T-helper 2 cell treated with Interferon-gamma antibody and Interleukin-4, amounts not matched to agents 5 μg/mL and 100 μg/mL, for 36 hours (primary cell): Measurements from ENCODE around the gene PRRT1.
A peak's percentile ranks its signal among the peaks of the same experiment; 100 is the strongest.

Experiments used
- DNase-seq: peaks from one replicate; pipeline ENCODE4 v3.0.0; 2021; ENCODE audit warnings: low spot score
- H3K27ac Mint-ChIP-seq: one replicate; pipeline ENCODE4 v1.8.0; 2021; ENCODE audit warnings: mild to moderate bottlenecking, mixed read lengths
- H3K27me3 Mint-ChIP-seq: one replicate; pipeline ENCODE4 v1.8.0; 2021; ENCODE audit warnings: low read depth, mixed read lengths
- H3K36me3 Mint-ChIP-seq: one replicate; pipeline ENCODE4 v1.8.0; 2021; ENCODE audit warnings: low read depth, mixed read lengths
- H3K4me1 Mint-ChIP-seq: one replicate; pipeline ENCODE4 v1.8.0; 2021; ENCODE audit warnings: low read depth, mixed read lengths
- H3K4me3 Mint-ChIP-seq: one replicate; pipeline ENCODE4 v1.8.0; 2022; ENCODE audit warnings: mild to moderate bottlenecking, moderate library complexity, mixed read lengths
- H3K9me3 Mint-ChIP-seq: one replicate; pipeline ENCODE4 v1.8.0; 2021; ENCODE audit warnings: mixed read lengths

Gene PRRT1

GRCh38 chr6:32120573-32121059 lies 31.1 kb downstream of the PRRT1 start:
- no peaks in the 10 kb centered on the region for H3K27me3 Mint-ChIP-seq
- H3K36me3 Mint-ChIP-seq = peaks cover 58% of the 10 kb centered on the region
- DNase-seq = no peak
- no peak overlapping the region for H3K4me3 Mint-ChIP-seq
- peaks cover 7% of the 10 kb centered on the region for H3K4me1 Mint-ChIP-seq
- no peak overlapping the region for H3K27ac Mint-ChIP-seq
- no peaks in the 10 kb centered on the region for H3K9me3 Mint-ChIP-seq

- Mint-ChIP-seq H3K4me1 (peaks cover 4% of the 10 kb centered on the region), H3K36me3 (peaks cover 56% of the 10 kb centered on the region), H3K9me3 (no peaks in the 10 kb centered on the region), H3K27me3 (no peaks in the 10 kb centered on the region), H3K27ac (no peak overlapping the region), H3K4me3 (no peak overlapping the region)
- DNase-seq = peak; percentile 64
Observed at GRCh38 chr6:32118782-32119628, 32.7 kb downstream of the PRRT1 start.

- Mint-ChIP-seq H3K27ac (no peak overlapping the region), H3K27me3 (no peaks in the 10 kb centered on the region), H3K9me3 (no peaks in the 10 kb centered on the region), H3K36me3 (peaks cover 48% of the 10 kb centered on the region), H3K4me1 (peaks cover 4% of the 10 kb centered on the region), H3K4me3 (no peak overlapping the region)
- no peak for DNase-seq
Observed at GRCh38 chr6:32117461-32117860, 34.3 kb downstream of the PRRT1 start.

GRCh38 chr6:32116674-32117073 lies 35.1 kb downstream of the PRRT1 start:
- peaks cover 42% of the 10 kb centered on the region for H3K36me3 Mint-ChIP-seq

GRCh38 chr6:32115623-32116022 lies 36.1 kb downstream of the PRRT1 start:
- Mint-ChIP-seq H3K4me1 (peaks cover 4% of the 10 kb centered on the region), H3K36me3 (peaks cover 36% of the 10 kb centered on the region), H3K4me3 (no peak overlapping the region), H3K9me3 (no peaks in the 10 kb centered on the region), H3K27me3 (no peaks in the 10 kb centered on the region), H3K27ac (no peak overlapping the region)
- no peak for DNase-seq

More at GRCh38 chr6:32116674-32117073, 35.1 kb downstream of the PRRT1 start:
- H3K4me3 Mint-ChIP-seq = no peak overlapping the region
- no peak overlapping the region for H3K27ac Mint-ChIP-seq
- no peak for DNase-seq
- H3K4me1 Mint-ChIP-seq = peaks cover 4% of the 10 kb centered on the region
- no peaks in the 10 kb centered on the region for H3K27me3 Mint-ChIP-seq
- H3K9me3 Mint-ChIP-seq = no peaks in the 10 kb centered on the region

- Mint-ChIP-seq H3K4me3 (no peak overlapping the region), H3K27ac (peak overlapping the region; percentile 10), H3K27me3 (peaks cover 2% of the 10 kb centered on the region), H3K9me3 (no peaks in the 10 kb centered on the region), H3K4me1 (peaks cover 4% of the 10 kb centered on the region), H3K36me3 (peaks cover 33% of the 10 kb centered on the region)
- DNase-seq = no peak
Observed at GRCh38 chr6:32114796-32115195, 36.9 kb downstream of the PRRT1 start.

- Mint-ChIP-seq H3K4me1 (no peaks in the 10 kb centered on the region), H3K9me3 (no peaks in the 10 kb centered on the region), H3K27ac (no peak overlapping the region)
Observed at GRCh38 chr6:32113386-32114352, 38.1 kb downstream of the PRRT1 start.

GRCh38 chr6:32112431-32112980 lies 39.2 kb downstream of the PRRT1 start:
- Mint-ChIP-seq H3K27me3 (peaks cover 17% of the 10 kb centered on the region), H3K27ac (no peak overlapping the region), H3K4me3 (no peak overlapping the region), H3K36me3 (peaks cover 19% of the 10 kb centered on the region), H3K4me1 (no peaks in the 10 kb centered on the region), H3K9me3 (no peaks in the 10 kb centered on the region)
- no peak for DNase-seq

More at GRCh38 chr6:32113386-32114352, 38.1 kb downstream of the PRRT1 start:
- no peak for DNase-seq
- H3K36me3 Mint-ChIP-seq = peaks cover 22% of the 10 kb centered on the region
- H3K27me3 Mint-ChIP-seq = peaks cover 8% of the 10 kb centered on the region
- H3K4me3 Mint-ChIP-seq = no peak overlapping the region

- H3K36me3 Mint-ChIP-seq = peaks cover 13% of the 10 kb centered on the region
- H3K4me3 Mint-ChIP-seq = no peak overlapping the region
- no peaks in the 10 kb centered on the region for H3K4me1 Mint-ChIP-seq
- H3K27me3 Mint-ChIP-seq = peaks cover 19% of the 10 kb centered on the region
- no peaks in the 10 kb centered on the region for H3K9me3 Mint-ChIP-seq
- no peak overlapping the region for H3K27ac Mint-ChIP-seq
- no peak for DNase-seq
Observed at GRCh38 chr6:32111424-32112066, 40.2 kb downstream of the PRRT1 start.

- peaks cover 5% of the 10 kb centered on the region for H3K36me3 Mint-ChIP-seq
- H3K27me3 Mint-ChIP-seq = peaks cover 19% of the 10 kb centered on the region
- H3K4me3 Mint-ChIP-seq = no peak overlapping the region
- no peaks in the 10 kb centered on the region for H3K4me1 Mint-ChIP-seq
- DNase-seq = no peak
- H3K27ac Mint-ChIP-seq = no peak overlapping the region
- H3K9me3 Mint-ChIP-seq = no peaks in the 10 kb centered on the region
Observed at GRCh38 chr6:32110632-32111031, 41.1 kb downstream of the PRRT1 start.

- Mint-ChIP-seq H3K9me3 (no peaks in the 10 kb centered on the region), H3K4me3 (no peak overlapping the region), H3K27me3 (peaks cover 22% of the 10 kb centered on the region), H3K27ac (no peak overlapping the region), H3K4me1 (no peaks in the 10 kb centered on the region), H3K36me3 (peaks cover 1% of the 10 kb centered on the region)
- DNase-seq = no peak
Observed at GRCh38 chr6:32109765-32110160, 42.0 kb downstream of the PRRT1 start.

GRCh38 chr6:32109114-32109764 lies 42.5 kb downstream of the PRRT1 start, which contains the start of gene TNXB:
Gene TNXB, minus strand, starts transcription at chr6:32109338. Its CDS starts 11,140 bp downstream, at chr6:32098198.
- no peaks in the 10 kb centered on the region for H3K4me1 Mint-ChIP-seq
- peaks cover 24% of the 10 kb centered on the region for H3K27me3 Mint-ChIP-seq
- no peaks in the 10 kb centered on the region for H3K36me3 Mint-ChIP-seq
- H3K9me3 Mint-ChIP-seq = no peaks in the 10 kb centered on the region
- no peak within 1 kb of the TSS for H3K27ac Mint-ChIP-seq
- no peak for DNase-seq
- H3K4me3 Mint-ChIP-seq = no peak within 1 kb of the TSS

GRCh38 chr6:32108727-32109113 lies 43.0 kb downstream of the PRRT1 start:
- H3K4me3 Mint-ChIP-seq = no peak overlapping the region
- H3K27ac Mint-ChIP-seq = no peak overlapping the region
- no peaks in the 10 kb centered on the region for H3K4me1 Mint-ChIP-seq

More at GRCh38 chr6:32108727-32109113, 43.0 kb downstream of the PRRT1 start:
- no peaks in the 10 kb centered on the region for H3K9me3 Mint-ChIP-seq
- no peaks in the 10 kb centered on the region for H3K36me3 Mint-ChIP-seq
- peaks cover 26% of the 10 kb centered on the region for H3K27me3 Mint-ChIP-seq
- no peak for DNase-seq
